GM19324 (cell line): ENCODE data around the gene CPAMD8.

Experiments used
- ATAC-seq: cut with Tn5 transposase; IDR thresholded peaks from one replicate; pipeline ENCODE4 v1.9.1; 2021; ENCODE audit warnings: mild to moderate bottlenecking, moderate library complexity; ENCODE audit not compliant: unreplicated experiment, low FRiP score

Gene CPAMD8

GRCh38 chr19:16922949-16923348 lies 103.7 kb downstream of the CPAMD8 start:
- no peak for ATAC-seq

- no peak for ATAC-seq
These were observed 104.0 kb downstream of the CPAMD8 start for GRCh38 chr19:16922592-16922934.

GRCh38 chr19:16921766-16922591 lies 104.6 kb downstream of the CPAMD8 start:
- ATAC-seq = no peak

GRCh38 chr19:16920816-16921529 lies 105.6 kb downstream of the CPAMD8 start:
- ATAC-seq = no peak

- no peak for ATAC-seq
These were observed 107.1 kb downstream of the CPAMD8 start for GRCh38 chr19:16919496-16919895.

- no peak for ATAC-seq
These were observed 109.2 kb downstream of the CPAMD8 start for GRCh38 chr19:16917401-16917800.

GRCh38 chr19:16915734-16916133 lies 110.9 kb downstream of the CPAMD8 start:
- ATAC-seq = no peak

- ATAC-seq = no peak
These were observed 111.5 kb downstream of the CPAMD8 start for GRCh38 chr19:16915135-16915534.

GRCh38 chr19:16914421-16914820 lies 112.2 kb downstream of the CPAMD8 start:
- no peak for ATAC-seq

- ATAC-seq = no peak
These were observed 113.8 kb downstream of the CPAMD8 start for GRCh38 chr19:16912780-16913179.

- ATAC-seq = no peak
These were observed 115.6 kb downstream of the CPAMD8 start for GRCh38 chr19:16911046-16911445.

- ATAC-seq = no peak
These were observed 117.9 kb downstream of the CPAMD8 start for GRCh38 chr19:16908759-16909158.

GRCh38 chr19:16904599-16904998 lies 122.0 kb downstream of the CPAMD8 start:
- no peak for ATAC-seq

GRCh38 chr19:16903347-16903746 lies 123.3 kb downstream of the CPAMD8 start:
- no peak for ATAC-seq

GRCh38 chr19:16902545-16902944 lies 124.1 kb downstream of the CPAMD8 start:
- no peak for ATAC-seq

- no peak for ATAC-seq
These were observed 125.0 kb downstream of the CPAMD8 start for GRCh38 chr19:16901491-16902175.

GRCh38 chr19:16899566-16900075 lies 127.0 kb downstream of the CPAMD8 start:
- no peak for ATAC-seq

GRCh38 chr19:16898361-16899015 lies 128.1 kb downstream of the CPAMD8 start:
- no peak for ATAC-seq

- ATAC-seq = no peak
These were observed 128.8 kb downstream of the CPAMD8 start for GRCh38 chr19:16897856-16898161.

- ATAC-seq = peak; percentile 57
These were observed 129.4 kb downstream of the CPAMD8 start for GRCh38 chr19:16897029-16897855.
